Stimulated activated CD8-positive, alpha-beta memory T cell treated with anti-CD3 and anti-CD28 coated beads, Interleukin-7, amount 100 ng/mL, for 4 hours (primary cell): Measurements from ENCODE around the gene DLX2.

Source experiments
- DNase-seq, 2 donors: peaks; one replicate each; pipeline ENCODE4 v3.0.0-alpha.2; 2020; ENCODE audit warnings: low read depth in 2 of 2

Gene DLX2

GRCh38 chr2:172107690-172108586, 5.2 kb upstream of the DLX2 start:
- DNase-seq, result no peak

- DNase-seq, result peak; percentile 26
Observed at GRCh38 chr2:172106108-172106961, 3.6 kb upstream of the DLX2 start.

GRCh38 chr2:172105471-172106107, 2.9 kb upstream of the DLX2 start:
- DNase-seq, result no peak

GRCh38 chr2:172103471-172104272, 972 bp upstream of the DLX2 start:
- DNase-seq, result peak; percentile 30 to 58

GRCh38 chr2:172101821-172102390, 794 bp downstream of the DLX2 start:
- peak in 1 of 2 donors; percentile 23 for DNase-seq

- DNase-seq, result no peak
Observed at GRCh38 chr2:172100935-172101820, 1.5 kb downstream of the DLX2 start.

GRCh38 chr2:172100080-172100934, 2.4 kb downstream of the DLX2 start:
- no peak for DNase-seq

GRCh38 chr2:172099472-172100079, 3.1 kb downstream of the DLX2 start:
- DNase-seq, result no peak

GRCh38 chr2:172098650-172099471, 3.8 kb downstream of the DLX2 start:
- peak in 1 of 2 donors; percentile 40 for DNase-seq

GRCh38 chr2:172098287-172098649, 4.4 kb downstream of the DLX2 start:
- DNase-seq, result no peak

- DNase-seq, result no peak
Observed at GRCh38 chr2:172097557-172098131, 5.1 kb downstream of the DLX2 start.

- no peak for DNase-seq
Observed at GRCh38 chr2:172096626-172097547, 5.8 kb downstream of the DLX2 start.

GRCh38 chr2:172095905-172096625, 6.6 kb downstream of the DLX2 start:
- DNase-seq, result no peak

- peak; percentile 48 to 75 for DNase-seq
Observed at GRCh38 chr2:172095146-172095904, 7.4 kb downstream of the DLX2 start.
